AG10803 (cell line): ENCODE measurements around the gene TRMT5.

Experiments used
- DNase-seq: peaks from one replicate; pipeline ENCODE4 v3.0.0; 2010; ENCODE audit warnings: low read depth
- H3K4me3 ChIP-seq: 2 replicates; pipeline ENCODE4 v1.5.1; 2011; ENCODE audit warnings: mild to moderate bottlenecking, low read length, control low read depth
- TF ChIP-seq, protein P1 (sequence below): conservative IDR thresholded peaks from 2 replicates; pipeline ENCODE4 v1.5.1; 2011; ENCODE audit warnings: mild to moderate bottlenecking, low read length, control low read depth, inconsistent platforms

Gene TRMT5

DNA sequence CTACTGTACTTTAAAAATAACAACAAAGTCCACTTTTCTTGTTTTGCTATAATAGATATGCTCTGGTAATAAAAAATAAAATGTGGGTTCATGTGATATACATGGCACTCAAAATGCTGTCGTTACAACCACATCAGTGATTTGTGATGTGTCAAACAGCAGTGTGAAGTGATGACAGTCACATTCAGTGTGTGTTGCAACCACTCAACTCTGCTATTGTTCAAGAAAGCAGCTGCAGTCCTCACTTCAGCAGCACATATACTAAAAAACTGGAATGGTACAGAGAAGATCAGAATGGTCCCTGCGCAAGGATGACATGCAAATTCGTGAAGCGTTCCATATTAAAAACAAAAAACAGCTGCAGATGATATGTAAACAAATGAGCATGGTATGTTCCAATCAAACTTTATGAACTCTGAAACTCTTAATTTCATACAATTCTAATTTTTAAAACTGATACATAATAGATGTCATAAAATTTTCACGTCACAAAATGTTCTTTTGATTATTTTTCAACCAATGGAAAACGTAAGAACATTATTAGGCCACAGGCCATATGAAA, 6.7 kb downstream of the TRMT5 start:
- no peak for DNase-seq

GRCh38 chr14:60973070-60973469, 7.8 kb downstream of the TRMT5 start:
- no peak overlapping the region for H3K4me3 ChIP-seq
- DNase-seq: no peak
- TF ChIP-seq, protein P1, sequence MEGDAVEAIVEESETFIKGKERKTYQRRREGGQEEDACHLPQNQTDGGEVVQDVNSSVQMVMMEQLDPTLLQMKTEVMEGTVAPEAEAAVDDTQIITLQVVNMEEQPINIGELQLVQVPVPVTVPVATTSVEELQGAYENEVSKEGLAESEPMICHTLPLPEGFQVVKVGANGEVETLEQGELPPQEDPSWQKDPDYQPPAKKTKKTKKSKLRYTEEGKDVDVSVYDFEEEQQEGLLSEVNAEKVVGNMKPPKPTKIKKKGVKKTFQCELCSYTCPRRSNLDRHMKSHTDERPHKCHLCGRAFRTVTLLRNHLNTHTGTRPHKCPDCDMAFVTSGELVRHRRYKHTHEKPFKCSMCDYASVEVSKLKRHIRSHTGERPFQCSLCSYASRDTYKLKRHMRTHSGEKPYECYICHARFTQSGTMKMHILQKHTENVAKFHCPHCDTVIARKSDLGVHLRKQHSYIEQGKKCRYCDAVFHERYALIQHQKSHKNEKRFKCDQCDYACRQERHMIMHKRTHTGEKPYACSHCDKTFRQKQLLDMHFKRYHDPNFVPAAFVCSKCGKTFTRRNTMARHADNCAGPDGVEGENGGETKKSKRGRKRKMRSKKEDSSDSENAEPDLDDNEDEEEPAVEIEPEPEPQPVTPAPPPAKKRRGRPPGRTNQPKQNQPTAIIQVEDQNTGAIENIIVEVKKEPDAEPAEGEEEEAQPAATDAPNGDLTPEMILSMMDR: no peak

More for the DNA sequence above, 6.7 kb downstream of the TRMT5 start:
- H3K4me3 ChIP-seq: no peak overlapping the region
- TF ChIP-seq, protein P1: no peak

DNA sequence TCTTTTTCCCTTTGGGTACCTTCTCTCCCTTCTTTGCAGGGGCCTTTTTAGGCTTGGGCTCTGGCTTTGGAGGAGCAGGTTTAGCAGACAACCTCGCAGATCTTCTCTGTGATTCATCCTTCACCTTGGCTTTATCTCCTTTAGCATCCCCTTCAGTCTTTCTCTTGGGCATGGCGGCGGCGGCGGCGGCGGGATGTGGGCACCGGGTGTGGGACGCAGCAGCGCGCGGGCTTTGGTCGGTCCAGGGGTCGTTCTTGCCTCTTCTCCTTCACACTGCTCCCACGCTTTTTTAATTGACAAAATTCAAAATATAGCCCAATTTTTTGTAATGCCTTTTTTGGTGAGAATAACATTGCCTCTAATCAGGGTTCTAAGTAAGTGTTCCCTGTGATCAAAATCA, 8.6 kb downstream of the TRMT5 start:
- no peak for DNase-seq
- no peak overlapping the region for H3K4me3 ChIP-seq
- TF ChIP-seq, protein P1: no peak

DNA sequence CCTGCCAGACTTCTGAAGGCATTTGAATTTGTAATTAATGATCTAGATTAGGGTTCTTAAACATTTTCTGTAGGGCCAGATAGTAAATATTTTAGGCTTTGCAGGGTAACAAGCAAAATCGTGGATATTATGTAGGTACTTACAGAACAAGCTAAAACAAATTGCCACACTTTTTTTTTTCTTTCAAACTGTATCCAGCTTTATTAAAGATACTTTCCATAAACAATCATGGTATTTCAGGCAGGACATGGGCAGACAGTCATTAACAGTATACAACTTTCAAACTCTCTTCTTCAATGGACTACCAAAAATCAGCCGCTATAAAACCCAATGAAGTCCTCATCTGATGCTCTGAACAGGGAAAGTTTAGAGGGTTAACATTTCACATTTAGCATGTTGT, 9.6 kb downstream of the TRMT5 start:
- TF ChIP-seq, protein P1: no peak

GRCh38 chr14:60970146-60970545, 10.7 kb downstream of the TRMT5 start:
- TF ChIP-seq, protein P1: no peak
- H3K4me3 ChIP-seq: no peak overlapping the region
- no peak for DNase-seq

More for the DNA sequence above, 9.6 kb downstream of the TRMT5 start:
- no peak for DNase-seq
- H3K4me3 ChIP-seq: no peak overlapping the region

DNA sequence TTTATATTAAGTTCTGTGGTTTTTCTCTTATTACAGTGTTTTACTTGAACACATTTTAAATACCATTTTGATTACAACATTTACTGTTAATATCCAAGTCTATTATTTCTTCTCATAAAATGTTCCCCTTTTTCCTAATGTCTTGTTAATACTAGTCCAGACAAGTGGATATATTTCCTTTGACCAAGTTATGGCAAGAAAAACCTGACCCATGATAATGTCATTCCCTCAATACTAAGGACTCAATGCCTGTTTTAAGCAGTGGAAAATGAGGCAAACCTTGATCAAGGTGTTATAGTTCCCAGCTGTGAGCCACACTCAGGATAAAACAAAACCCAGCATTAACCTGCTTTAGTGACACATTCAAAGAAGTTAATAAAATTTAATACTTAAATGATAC, 12.2 kb downstream of the TRMT5 start:
- TF ChIP-seq, protein P1: no peak
- no peak overlapping the region for H3K4me3 ChIP-seq
- no peak for DNase-seq

- DNase-seq: no peak
- TF ChIP-seq, protein P1: no peak
- no peak overlapping the region for H3K4me3 ChIP-seq
Observed at GRCh38 chr14:60968099-60968498, 12.8 kb downstream of the TRMT5 start.
